GM12874 (cell line): ENCODE measurements around the gene RCAN2.

Experiments
- CTCF ChIP-seq: IDR thresholded peaks from 2 replicates; pipeline ENCODE4 v1.5.1; 2011; ENCODE audit warnings: low read depth, mild to moderate bottlenecking, control low read depth, low read length, moderate library complexity; ENCODE audit not compliant: insufficient read depth

The RCAN2 gene

DNA sequence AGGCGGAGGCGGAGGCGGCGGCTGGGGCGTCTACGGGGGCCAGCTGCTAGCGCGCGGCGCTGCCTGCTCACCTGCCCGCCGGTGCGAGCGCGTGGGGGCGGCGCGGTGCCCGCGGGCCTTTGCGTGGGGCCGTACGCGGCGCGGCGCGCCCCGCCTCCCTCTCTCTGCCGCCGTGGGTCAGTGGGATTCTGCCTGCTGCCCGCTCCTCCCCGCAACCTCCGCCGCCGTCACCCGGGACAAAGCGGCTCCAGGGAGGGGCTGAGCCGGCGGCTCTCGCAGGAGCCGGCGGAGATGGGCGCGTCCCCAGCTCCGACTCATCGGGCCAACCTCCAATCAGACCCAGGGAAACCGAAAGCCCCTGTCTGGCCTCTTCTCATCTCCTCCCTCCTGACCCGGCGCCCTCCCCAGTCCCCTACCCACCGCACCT, at the start of gene RCAN2:
Gene RCAN2, minus strand, starts transcription at position 249 of the 427 bp plus-strand sequence.
- TF ChIP-seq CTCF = no peak

GRCh38 chr6:46539866-46540265, 48.6 kb upstream of the RCAN2 start:
- TF ChIP-seq CTCF = no peak

DNA sequence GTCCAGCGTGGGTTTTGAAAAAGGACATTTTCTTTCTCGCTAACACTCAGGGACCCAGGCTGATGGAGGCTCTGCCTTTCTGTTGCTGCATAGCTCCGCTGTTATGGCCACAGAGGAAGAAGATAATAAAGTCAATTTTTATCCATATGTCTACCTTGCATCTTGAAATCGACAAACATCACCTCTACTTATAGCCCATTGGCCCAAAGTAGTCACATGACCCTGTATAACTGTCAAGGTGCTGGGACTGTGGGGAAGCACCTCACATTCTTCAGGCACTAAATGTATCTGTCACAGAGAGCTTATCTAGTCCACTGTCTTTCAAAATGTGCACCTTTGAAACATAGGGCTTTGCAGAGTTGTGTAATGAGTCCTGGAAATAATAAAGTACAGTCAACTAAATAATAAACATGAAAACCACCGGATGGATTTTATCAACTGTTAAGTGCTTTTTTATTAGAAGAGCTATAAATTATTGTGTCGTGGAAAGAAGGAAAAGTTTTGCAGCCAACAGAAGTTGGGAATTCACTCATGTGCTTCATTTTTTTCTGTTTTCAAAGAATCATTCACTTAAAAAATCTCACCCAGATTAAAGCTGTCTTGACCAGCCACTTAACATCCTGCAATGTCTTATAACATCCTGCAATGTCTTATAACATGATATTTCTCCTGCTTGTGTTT, 47.7 kb upstream of the RCAN2 start:
- TF ChIP-seq CTCF = no peak

- TF ChIP-seq CTCF = no peak
Measured at GRCh38 chr6:46530896-46531295, 39.6 kb upstream of the RCAN2 start.

DNA sequence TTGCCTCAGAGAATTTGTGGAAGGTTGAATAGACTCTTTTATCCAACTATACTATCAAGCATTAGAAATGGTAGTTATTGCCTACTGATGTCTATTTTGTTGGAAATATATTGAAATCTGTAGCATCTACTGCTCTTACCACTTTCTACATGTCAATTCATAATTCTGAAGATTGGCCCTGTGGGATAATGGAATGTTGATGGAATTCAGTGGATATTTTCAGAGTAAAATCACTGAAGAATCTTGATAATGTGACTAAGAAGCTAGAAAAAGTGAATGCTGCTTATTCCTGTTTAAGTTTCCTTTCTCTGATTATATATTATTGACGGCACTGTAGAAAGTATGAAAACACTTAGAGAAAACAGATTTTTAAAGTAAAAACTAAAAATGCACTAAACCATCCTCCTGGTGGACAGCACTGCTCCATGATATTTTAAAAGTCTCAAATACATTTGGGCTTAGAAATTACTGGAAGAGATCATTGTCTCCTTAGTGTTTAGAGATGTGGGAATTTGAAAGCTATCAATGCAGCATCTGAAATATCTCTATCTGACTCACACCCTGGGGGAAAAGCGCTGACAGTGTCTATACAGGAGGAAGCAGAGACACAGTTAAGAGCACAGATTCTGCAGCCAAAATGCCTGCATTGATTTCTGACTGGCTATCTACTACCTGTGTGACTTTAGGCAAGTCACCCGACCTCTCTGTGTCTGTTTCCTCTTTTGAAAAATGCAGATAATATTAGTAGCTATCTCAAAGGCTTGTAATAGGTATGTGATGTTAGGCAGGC, 37.9 kb upstream of the RCAN2 start:
- no peak for TF ChIP-seq CTCF

DNA sequence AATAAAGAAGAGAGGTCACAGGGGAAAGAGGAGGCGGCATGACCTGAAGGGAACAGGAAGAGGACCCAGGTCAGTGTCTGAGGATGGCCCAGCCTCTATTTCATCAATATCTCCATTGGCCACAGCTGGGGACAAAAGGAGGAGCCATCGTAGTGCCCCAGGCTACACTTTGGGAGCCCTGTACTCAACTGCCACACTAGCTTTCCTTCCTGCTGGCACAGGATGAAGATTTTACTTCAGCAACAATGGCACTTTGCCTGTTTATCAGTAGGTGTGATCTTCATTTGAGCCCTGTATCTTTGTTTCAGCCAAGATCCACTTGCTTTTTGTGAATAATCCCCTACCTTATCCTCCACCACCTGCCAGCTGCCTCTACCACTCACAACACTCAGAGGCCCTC, 35.4 kb upstream of the RCAN2 start:
- no peak for TF ChIP-seq CTCF

GRCh38 chr6:46525583-46525982, 34.3 kb upstream of the RCAN2 start:
- TF ChIP-seq CTCF = no peak
